Measurements from ENCODE around the gene RIPK1. TPM values are rescaled to one million over a fixed set of nuclear protein-coding genes. Genes with fewer than 3 reads are reported as not detected.

Gene RIPK1
- total and polyA plus RNA-seq, 2 of the 8 experiments (the other 6 are each of a cell fraction or from before 2014, with no cell fraction given) = 5.9 to 22.9 TPM

- Histone ChIP-seq H3K4me3 (ENCODE audit: extremely low read depth in 1 of 4, insufficient read depth in 2 of 4, low read depth in 3 of 4, low read length in 4 of 4) (no peak overlapping the region), H3K4me1 (replicated peaks in 1 of 4; ENCODE audit: control insufficient read depth in 3 of 4, insufficient read depth in 4 of 4, low read length in 3 of 4) (no peaks in the 10 kb centered on the region), H2AFZ (ENCODE audit: low read length) (no peak overlapping the region), H2BK12ac (ENCODE audit: low read depth, low read length) (no peak overlapping the region), H3K36me3 (ENCODE audit: control insufficient read depth in 2 of 4, insufficient read depth in 4 of 4, low read length in 3 of 4) (peaks cover 10 to 95% (median 64%) of the 10 kb centered on the region in 4 experiments), H3K56ac (replicated peaks; ENCODE audit: insufficient read length, low read depth, low read length) (no peak overlapping the region), H3K9ac (replicated peaks in 1 of 4; ENCODE audit: extremely low read depth in 1 of 4, low read depth in 3 of 4, low read length in 3 of 4) (no peak overlapping the region), H3K23ac (ENCODE audit: insufficient read length) (no peak overlapping the region), H3K79me1 (ENCODE audit: low read depth, low read length) (peaks cover 3% of the 10 kb centered on the region), H4K91ac (replicated peaks; ENCODE audit: insufficient read length, low read length) (no peak overlapping the region), H2AK5ac (ENCODE audit: low read depth, low read length) (no peak overlapping the region), H3K27ac (ENCODE audit: low read depth, low read length) (no peak overlapping the region), H4K5ac (ENCODE audit: insufficient read length, low read depth, low read length) (no peak overlapping the region), H2BK20ac (ENCODE audit: low read length) (no peak overlapping the region), H4K8ac (ENCODE audit: extremely low read depth, insufficient read depth, low read length) (no peak overlapping the region), H2BK15ac (ENCODE audit: low read length) (no peak overlapping the region), H3K4me2 (ENCODE audit: insufficient read depth in 1 of 2, low read depth in 2 of 2, low read length in 2 of 2) (no peak overlapping the region), H3K14ac (ENCODE audit: insufficient read length) (no peak overlapping the region), H2BK5ac (ENCODE audit: low read depth, low read length) (no peak overlapping the region), H3K23me2 (ENCODE audit: low read depth, low read length) (no peaks in the 10 kb centered on the region), H3K9me3 (ENCODE audit: insufficient read depth in 2 of 2, low read depth in 1 of 2, low read length in 1 of 2) (peaks cover 43% of the 10 kb centered on the region in 2 experiments), H3K18ac (ENCODE audit: extremely low read depth, low read length) (no peak overlapping the region), H3K79me2 (ENCODE audit: control insufficient read depth in 1 of 2, insufficient read depth in 2 of 2, low read length in 2 of 2) (no peaks in the 10 kb centered on the region), H3K4ac (replicated peaks; ENCODE audit: insufficient read length, low read depth, low read length) (no peak overlapping the region), H2BK120ac (replicated peaks; ENCODE audit: low read depth, low read length) (no peak overlapping the region), H3K27me3 (replicated peaks in 1 of 4; ENCODE audit: control insufficient read depth in 3 of 4, extremely low read depth in 1 of 4, insufficient read depth in 3 of 4, low read length in 3 of 4) (no peaks in the 10 kb centered on the region), H4K20me1 (replicated peaks in 1 of 2; ENCODE audit: control insufficient read depth in 1 of 2, insufficient read depth in 2 of 2, low read length in 2 of 2) (no peaks in the 10 kb centered on the region)
- CTCF ChIA-PET (ENCODE audit: partially characterized antibody) = interaction anchor here (0.5 to 1.0 kb wide), 2 partner anchors 31 to 706 kb away, joined by 3 to 4 read pairs; no protein-coding TSS in a partner anchor
- no peak for DNase-seq (ENCODE audit: low read depth in 1 of 2, low spot score in 2 of 2)
- FAIRE-seq = no peak
- POLR2A ChIA-PET (ENCODE audit: partially characterized antibody) = interaction anchor here (0.7 kb wide), 1 partner anchor 9 kb away, joined by 3 read pairs; no protein-coding TSS in a partner anchor
- 90% methylated on average over 4 of the region's 4 CpGs; no CpG with 5 or more reads in 1 of the 2 experiments for WGBS, 2 experiments (ENCODE audit: extremely low coverage in 1 of 2, insufficient coverage in 1 of 2, insufficient read length in 1 of 2, insufficient replicate concordance in 2 of 2, low coverage in 1 of 2, low lambda C conversion rate in 2 of 2, missing lambda C conversion rate in 1 of 2)
- TF ChIP-seq JUND (IDR thresholded peaks at IDR 0.05; ENCODE audit: low read length) (no peak), SAP30 (IDR thresholded peaks at IDR 0.05; ENCODE audit: insufficient read depth, insufficient replicate concordance, low read length) (no peak), TEAD4 (IDR thresholded peaks at IDR 0.05; ENCODE audit: low read depth, low read length) (no peak), SIX5 (IDR thresholded peaks at IDR 0.05; ENCODE audit: low read depth, low read length) (no peak), ATF2 (IDR thresholded peaks at IDR 0.05; ENCODE audit: low read length) (no peak), BRCA1 (IDR thresholded peaks at IDR 0.05; ENCODE audit: low read depth, low read length) (no peak), CTCF (IDR thresholded peaks at IDR 0.05; ENCODE audit: control extremely low read depth in 1 of 3, insufficient read depth in 1 of 3, low read depth in 1 of 3, low read length in 3 of 3) (no peak), CBX8 (IDR thresholded peaks at IDR 0.05; ENCODE audit: borderline replicate concordance, low read depth, low read length) (no peak), RAD21 (IDR thresholded peaks at IDR 0.05 in 1 of 2, conservative IDR thresholded peaks at IDR 0.05 in 1 of 2; ENCODE audit: low read depth in 2 of 2, low read length in 2 of 2) (no peak)
These were observed 16.8 kb downstream of the RIPK1 start for GRCh38 chr6:3085074-3085473.
